Gastrocnemius medialis (tissue), 4 donors: ENCODE data around the gene PARG.

Experiments used
- POLR2A ChIP-seq, 2 donors: fragments of 450-650 bp; IDR thresholded peaks; one replicate each; pipeline ENCODE4 v1.6.1; 2017; ENCODE audit warnings: antibody characterized with exemption in 2 of 2, mild to moderate bottlenecking in 2 of 2, moderate library complexity in 2 of 2
- TF ChIP-seq, protein P1 (sequence below), 5 experiments: fragments of 450-650 bp in 3 of 5; fragments of 200-600 bp in 2 of 5; sonication (generic) in 2 of 5; IDR thresholded peaks in 4 of 5; conservative IDR thresholded peaks in 1 of 5; 1 replicate in 4 of 5; 2 replicates in 1 of 5; pipeline ENCODE4 v1.5.1; 2016 to 2019; ENCODE audit warnings: antibody characterized with exemption in 5 of 5, mild to moderate bottlenecking in 3 of 5, moderate library complexity in 3 of 5

DNA sequence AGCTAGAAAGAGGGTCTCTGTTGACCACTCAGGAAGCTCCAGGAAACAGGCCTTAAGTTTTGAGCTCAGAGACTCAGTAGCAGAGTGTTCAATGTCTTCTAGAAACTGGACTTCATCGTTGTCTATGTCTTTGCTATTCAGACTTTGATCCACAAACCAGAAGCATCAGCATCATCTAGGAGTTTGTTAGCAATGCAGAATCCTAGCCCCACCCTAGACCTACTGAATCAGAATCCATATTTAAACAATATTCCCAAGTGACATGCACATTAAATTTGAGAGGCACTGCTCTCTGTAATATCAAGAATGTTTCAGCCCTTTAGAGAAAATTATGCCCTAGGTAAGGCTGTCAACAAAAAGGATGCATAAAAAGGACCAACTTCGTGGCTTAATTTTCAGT, 166.8 kb downstream of the PARG start:
- TF ChIP-seq, protein P1, sequence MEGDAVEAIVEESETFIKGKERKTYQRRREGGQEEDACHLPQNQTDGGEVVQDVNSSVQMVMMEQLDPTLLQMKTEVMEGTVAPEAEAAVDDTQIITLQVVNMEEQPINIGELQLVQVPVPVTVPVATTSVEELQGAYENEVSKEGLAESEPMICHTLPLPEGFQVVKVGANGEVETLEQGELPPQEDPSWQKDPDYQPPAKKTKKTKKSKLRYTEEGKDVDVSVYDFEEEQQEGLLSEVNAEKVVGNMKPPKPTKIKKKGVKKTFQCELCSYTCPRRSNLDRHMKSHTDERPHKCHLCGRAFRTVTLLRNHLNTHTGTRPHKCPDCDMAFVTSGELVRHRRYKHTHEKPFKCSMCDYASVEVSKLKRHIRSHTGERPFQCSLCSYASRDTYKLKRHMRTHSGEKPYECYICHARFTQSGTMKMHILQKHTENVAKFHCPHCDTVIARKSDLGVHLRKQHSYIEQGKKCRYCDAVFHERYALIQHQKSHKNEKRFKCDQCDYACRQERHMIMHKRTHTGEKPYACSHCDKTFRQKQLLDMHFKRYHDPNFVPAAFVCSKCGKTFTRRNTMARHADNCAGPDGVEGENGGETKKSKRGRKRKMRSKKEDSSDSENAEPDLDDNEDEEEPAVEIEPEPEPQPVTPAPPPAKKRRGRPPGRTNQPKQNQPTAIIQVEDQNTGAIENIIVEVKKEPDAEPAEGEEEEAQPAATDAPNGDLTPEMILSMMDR (IDR thresholded peaks at IDR 0.05 in 4 of 5, conservative IDR thresholded peaks at IDR 0.05 in 1 of 5): no peak
- no peak for TF ChIP-seq POLR2A (IDR thresholded peaks at IDR 0.05)
